NCI-H1417 treated with DMSO at 0.1 percent for 48 hours (cell line): ENCODE results near the gene DCDC2B.

Experiments used
- DNase-seq: peaks from one replicate; lab custom pipeline; 2025; lab: John Stamatoyannopoulos, UW

Gene DCDC2B

DNA sequence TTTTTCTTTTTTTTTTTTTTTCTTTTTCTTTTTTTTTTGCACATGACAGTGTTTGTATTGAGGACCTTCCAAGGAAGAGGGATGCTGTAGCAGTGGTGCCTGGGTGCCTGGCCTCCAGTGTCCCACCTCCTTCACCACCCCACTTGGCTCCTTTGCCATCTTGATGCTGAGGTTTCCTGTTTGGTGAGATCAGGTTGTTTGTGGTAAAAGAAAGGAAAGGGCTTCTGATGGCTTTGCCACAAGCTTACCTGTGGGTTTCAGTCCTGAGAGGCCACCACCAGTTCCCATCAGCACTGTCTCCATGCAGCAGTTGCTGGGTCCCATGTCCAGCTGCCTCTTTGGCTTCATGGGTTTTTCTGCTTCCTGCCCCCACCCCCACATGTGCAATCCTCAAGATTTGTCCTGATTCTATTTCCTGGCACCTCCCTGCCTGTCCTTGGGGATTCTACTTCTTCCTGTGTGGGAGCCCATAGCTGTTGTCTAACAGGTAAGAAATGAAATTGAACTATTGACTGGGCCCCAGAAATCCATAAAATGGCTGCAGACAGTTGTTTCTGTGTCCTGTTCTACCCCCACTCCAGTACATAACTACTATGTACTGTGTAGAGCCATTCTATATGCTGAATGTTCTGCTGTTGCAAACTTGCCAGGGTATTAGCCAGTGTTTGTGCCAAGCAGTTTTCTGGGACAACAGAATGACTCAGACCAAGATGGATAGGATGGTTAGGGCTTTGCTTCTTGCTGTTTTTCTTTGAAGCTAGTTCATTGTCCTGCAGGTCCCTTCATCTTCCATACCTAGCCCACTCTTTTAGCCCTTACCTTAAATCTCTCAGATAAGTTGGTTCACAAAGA is 12.7 kb upstream of the DCDC2B start:
- no peak for DNase-seq

DNA sequence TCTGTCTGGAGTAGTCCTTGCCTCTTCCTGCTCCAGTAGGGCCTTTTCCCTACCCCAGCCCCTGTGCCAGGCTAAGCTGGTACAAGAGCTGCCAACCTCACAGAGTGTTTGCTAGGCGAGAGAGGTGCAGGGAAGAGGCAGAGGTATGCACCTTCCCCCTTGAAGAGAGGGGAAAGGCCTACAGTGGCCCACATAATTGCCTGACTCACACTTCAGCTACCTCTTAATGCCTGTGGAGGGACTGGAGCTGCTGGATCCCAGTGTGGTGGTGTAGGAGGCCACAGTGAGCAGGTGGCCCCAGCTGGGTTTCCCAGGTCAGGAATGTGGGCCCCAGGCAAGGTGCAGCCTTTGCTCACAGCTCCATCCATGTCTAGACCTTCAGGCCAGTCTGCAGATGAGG is 11.8 kb upstream of the DCDC2B start:
- DNase-seq: no peak

GRCh38 chr1:32197837-32198236 is 11.1 kb upstream of the DCDC2B start:
- no peak for DNase-seq

GRCh38 chr1:32198237-32199042 is 10.4 kb upstream of the DCDC2B start:
- DNase-seq: no peak

GRCh38 chr1:32199043-32199716 is 9.7 kb upstream of the DCDC2B start:
- DNase-seq: no peak

- DNase-seq: no peak
These were observed 9.2 kb upstream of the DCDC2B start for GRCh38 chr1:32199717-32200072.

- no peak for DNase-seq
These were observed 8.5 kb upstream of the DCDC2B start, which contains the start of gene CCDC28B for GRCh38 chr1:32200226-32201010. Gene CCDC28B (plus strand): TSS chr1:32200595. CDS start chr1:32201936, 1,341 bp downstream.

- no peak for DNase-seq
These were observed 7.7 kb upstream of the DCDC2B start for GRCh38 chr1:32201011-32201855.

DNA sequence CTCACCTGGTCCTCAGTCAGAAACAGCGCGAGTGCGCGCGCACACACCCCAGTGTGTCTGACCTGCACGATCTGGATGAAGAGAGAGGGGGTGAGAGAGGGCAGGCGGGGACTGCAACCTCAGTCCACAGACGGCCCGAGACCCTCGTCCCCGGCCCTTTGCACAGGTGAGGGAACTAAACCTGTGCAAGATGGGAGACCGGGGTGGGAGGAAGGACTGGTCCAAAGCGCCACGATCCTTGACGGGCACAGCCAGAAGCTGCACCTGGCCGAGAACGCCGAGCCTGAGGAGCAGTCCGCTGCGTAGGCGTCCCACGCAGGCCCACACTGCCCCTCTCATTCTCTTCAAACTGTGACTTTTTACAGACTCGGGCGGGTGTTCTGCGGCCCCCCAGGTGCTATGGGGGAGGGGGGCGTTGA is 3.9 kb upstream of the DCDC2B start:
- DNase-seq: no peak

GRCh38 chr1:32205401-32206370 is 3.2 kb upstream of the DCDC2B start, which contains the start of gene IQCC:
Gene IQCC (plus strand): TSS chr1:32205671. CDS start chr1:32205682, 11 bp downstream.
- peak; percentile 28 for DNase-seq

DNA sequence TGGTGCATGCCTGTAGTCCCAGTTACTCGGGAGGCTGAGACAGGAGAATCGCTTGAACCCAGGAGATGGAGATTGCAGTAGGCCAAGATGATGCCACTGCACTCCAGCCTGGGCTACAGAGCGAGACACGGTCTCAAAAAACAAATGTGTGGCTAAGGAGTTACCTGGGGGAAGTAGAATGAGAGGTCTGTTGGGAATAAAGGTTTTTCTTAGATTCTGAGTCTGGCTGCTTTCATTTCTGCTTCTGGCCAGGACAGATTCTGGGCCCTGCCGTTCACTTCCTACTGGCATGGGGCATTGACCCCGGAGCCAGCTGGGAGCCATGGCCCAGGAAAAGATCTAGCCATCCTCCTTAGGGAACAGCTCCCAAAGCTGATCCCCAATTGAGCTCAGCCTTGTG is 420 bp upstream of the DCDC2B start:
- DNase-seq: no peak

- DNase-seq: no peak
These were observed 7.0 kb downstream of the DCDC2B start for GRCh38 chr1:32215629-32216480.

GRCh38 chr1:32216566-32216965 is 7.7 kb downstream of the DCDC2B start:
- no peak for DNase-seq

DNA sequence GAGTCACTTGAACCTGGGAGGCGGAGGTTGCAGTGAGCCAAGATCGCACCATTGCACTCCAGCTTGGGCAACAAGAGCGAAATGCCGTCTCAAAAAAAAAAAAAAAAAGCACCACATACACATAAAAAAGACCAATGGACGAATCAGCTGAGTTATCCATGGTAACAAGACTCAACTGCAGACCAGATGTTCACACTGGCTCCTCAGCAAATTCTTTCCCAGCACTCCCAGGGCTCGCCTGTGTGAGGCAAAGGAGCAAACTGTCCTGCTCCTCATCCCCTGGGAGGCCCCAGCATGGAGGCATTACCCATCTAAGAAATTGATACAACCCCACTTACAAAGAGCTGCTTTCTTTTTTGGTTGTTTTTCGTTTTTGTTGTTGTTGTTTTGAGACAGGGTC is 10.1 kb downstream of the DCDC2B start:
- no peak for DNase-seq

GRCh38 chr1:32220746-32221580 is 12.1 kb downstream of the DCDC2B start:
- DNase-seq: no peak

DNA sequence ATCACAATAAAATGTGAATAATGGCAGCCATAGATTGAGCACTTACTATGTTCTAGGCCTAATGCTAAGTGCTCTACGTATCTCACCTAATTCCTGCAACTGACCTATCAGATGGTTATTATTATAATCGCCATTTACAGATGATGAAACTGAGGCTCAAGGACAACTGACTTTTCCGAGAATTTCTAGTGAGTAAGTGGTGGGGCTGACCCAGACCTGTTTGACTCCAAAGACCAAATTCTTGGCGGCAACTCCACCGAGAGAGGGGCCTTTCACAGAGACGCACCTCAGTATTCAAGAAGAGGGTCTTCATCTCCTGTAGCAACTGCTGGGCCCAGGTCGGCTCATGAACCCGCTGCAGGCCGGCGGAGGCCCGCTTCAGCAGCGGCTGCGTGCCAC is 12.7 kb downstream of the DCDC2B start:
- DNase-seq: no peak

- peak; percentile 60 for DNase-seq
These were observed 13.3 kb downstream of the DCDC2B start, which contains the start of the genes EIF3I and TMEM234 for GRCh38 chr1:32221980-32222755. Gene EIF3I (plus strand): TSS chr1:32222407. CDS start chr1:32222442, 35 bp downstream. Gene TMEM234 (minus strand): TSS chr1:32222353. CDS start chr1:32222322, 31 bp downstream.
